Measurements from ENCODE around the gene HECA.

DNA sequence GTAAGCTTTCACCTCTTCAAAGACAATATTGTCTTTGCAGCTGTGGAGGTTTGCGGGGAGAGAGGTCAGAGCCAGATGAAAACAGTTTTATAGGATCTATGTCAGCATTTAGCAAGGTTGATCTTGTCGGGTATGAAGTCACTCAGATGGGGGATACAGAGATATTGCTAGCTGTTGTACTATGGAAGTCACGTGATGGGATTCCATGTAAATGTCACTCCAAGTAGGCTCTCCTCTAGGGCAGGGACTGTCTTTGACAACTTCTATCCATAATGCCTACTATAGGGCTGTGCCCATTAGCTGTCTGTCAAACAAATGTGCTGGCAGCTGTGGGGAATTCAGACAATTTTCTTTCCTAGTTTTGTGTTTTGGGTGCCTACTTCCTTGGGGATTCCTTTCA is 54.8 kb downstream of the HECA start:
- TF ChIP-seq, protein P1, sequence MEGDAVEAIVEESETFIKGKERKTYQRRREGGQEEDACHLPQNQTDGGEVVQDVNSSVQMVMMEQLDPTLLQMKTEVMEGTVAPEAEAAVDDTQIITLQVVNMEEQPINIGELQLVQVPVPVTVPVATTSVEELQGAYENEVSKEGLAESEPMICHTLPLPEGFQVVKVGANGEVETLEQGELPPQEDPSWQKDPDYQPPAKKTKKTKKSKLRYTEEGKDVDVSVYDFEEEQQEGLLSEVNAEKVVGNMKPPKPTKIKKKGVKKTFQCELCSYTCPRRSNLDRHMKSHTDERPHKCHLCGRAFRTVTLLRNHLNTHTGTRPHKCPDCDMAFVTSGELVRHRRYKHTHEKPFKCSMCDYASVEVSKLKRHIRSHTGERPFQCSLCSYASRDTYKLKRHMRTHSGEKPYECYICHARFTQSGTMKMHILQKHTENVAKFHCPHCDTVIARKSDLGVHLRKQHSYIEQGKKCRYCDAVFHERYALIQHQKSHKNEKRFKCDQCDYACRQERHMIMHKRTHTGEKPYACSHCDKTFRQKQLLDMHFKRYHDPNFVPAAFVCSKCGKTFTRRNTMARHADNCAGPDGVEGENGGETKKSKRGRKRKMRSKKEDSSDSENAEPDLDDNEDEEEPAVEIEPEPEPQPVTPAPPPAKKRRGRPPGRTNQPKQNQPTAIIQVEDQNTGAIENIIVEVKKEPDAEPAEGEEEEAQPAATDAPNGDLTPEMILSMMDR (IDR thresholded peaks at IDR 0.05 in 2 of 3, conservative IDR thresholded peaks at IDR 0.05 in 1 of 3; ENCODE audit: borderline replicate concordance in 1 of 3, insufficient read depth in 1 of 3, low read depth in 2 of 3, low read length in 2 of 3), result no peak
- TF ChIP-seq POLR2A (IDR thresholded peaks at IDR 0.05; ENCODE audit: borderline replicate concordance, extremely low read depth, insufficient read depth, insufficient read length) (no peak), EZH2phosphoT487 (IDR thresholded peaks at IDR 0.05; ENCODE audit: borderline replicate concordance) (no peak)

Measured in HCT116 (cell line).